Fibroblast of lung (primary cell): ENCODE measurements around the gene CAB39L. TPM values are rescaled to one million over a fixed set of nuclear protein-coding genes. Genes with fewer than 3 reads are reported as not detected.

Experiments
- DNase-seq, 2 donors: peaks; one replicate each; pipeline versions ENCODE4 v3.0.0 to v3.0.0-alpha.2; 2010; ENCODE audit warnings: low read depth in 2 of 2
- H2AFZ ChIP-seq: 2 replicates; pipeline ENCODE4 v1.5.1; 2012; ENCODE audit warnings: low read length, control low read depth, inconsistent platforms
- H3K27ac ChIP-seq: 2 replicates; pipeline ENCODE4 v1.5.1; 2011; ENCODE audit warnings: low read length, control low read depth; ENCODE audit not compliant: insufficient read depth
- H3K27me3 ChIP-seq: 2 replicates; pipeline ENCODE4 v1.5.1; 2011; ENCODE audit warnings: mild to moderate bottlenecking, low read length; ENCODE audit not compliant: control insufficient read depth, insufficient read depth
- H3K36me3 ChIP-seq: 2 replicates; pipeline ENCODE4 v1.5.1; 2011; ENCODE audit warnings: low read length; ENCODE audit not compliant: control insufficient read depth, insufficient read depth
- H3K4me1 ChIP-seq: 2 replicates; pipeline ENCODE4 v1.5.1; 2011; ENCODE audit warnings: low read length; ENCODE audit not compliant: control insufficient read depth, insufficient read depth; ENCODE audit errors: extremely low read depth
- H3K4me2 ChIP-seq: 2 replicates; pipeline ENCODE4 v1.5.1; 2011; ENCODE audit warnings: low read length, control low read depth; ENCODE audit not compliant: insufficient read depth; ENCODE audit errors: extremely low read depth
- H3K4me3 ChIP-seq, 4 experiments: fragments of 200-600 bp in 1 of 4; sonication (generic) in 1 of 4; replicated peaks in 1 of 4; 2 replicates each; pipeline ENCODE4 v1.5.1; 2011 to 2016; ENCODE audit warnings: low read length in 4 of 4, low read depth in 3 of 4, mild to moderate bottlenecking in 3 of 4, control low read depth in 2 of 4, inconsistent platforms in 1 of 4, mixed read lengths in 1 of 4; ENCODE audit not compliant: insufficient read depth in 1 of 4; ENCODE audit errors: control extremely low read depth in 1 of 4
- H3K79me2 ChIP-seq: 2 replicates; pipeline ENCODE4 v1.5.1; 2012; ENCODE audit warnings: mild to moderate bottlenecking, low read length, inconsistent platforms; ENCODE audit not compliant: control insufficient read depth, insufficient read depth
- H3K9ac ChIP-seq: 2 replicates; pipeline ENCODE4 v1.5.1; 2011; ENCODE audit warnings: mild to moderate bottlenecking, low read length, control low read depth; ENCODE audit not compliant: insufficient read depth
- H3K9me3 ChIP-seq: 2 replicates; pipeline ENCODE4 v1.5.1; 2012; ENCODE audit warnings: low read depth, low read length; ENCODE audit not compliant: control insufficient read depth, insufficient read depth
- H4K20me1 ChIP-seq: 2 replicates; pipeline ENCODE4 v1.5.1; 2011; ENCODE audit warnings: low read length; ENCODE audit not compliant: control insufficient read depth, insufficient read depth; ENCODE audit errors: extremely low read depth
- CTCF ChIP-seq, 2 donors: IDR thresholded peaks in 1 of 2; conservative IDR thresholded peaks in 1 of 2; 1 replicate in 1 of 2; 2 replicates in 1 of 2; pipeline ENCODE4 v1.5.1; 2011 to 2012; ENCODE audit warnings: low read length in 2 of 2, control low read depth in 1 of 2, inconsistent platforms in 1 of 2, low read depth in 1 of 2, mild to moderate bottlenecking in 1 of 2
- EZH2 ChIP-seq: IDR thresholded peaks from 2 replicates; pipeline ENCODE4 v1.5.1; 2012; ENCODE audit warnings: low read length, control low read depth, mild to moderate bottlenecking; ENCODE audit errors: missing control alignments
- polyA minus RNA-seq: library from RNA; depleted of rRNA, polyadenylated mRNA; stranded (reverse); fragments of >200 nt; gene quantifications from 2 replicates; pipeline ENCODE4 v1.2.3, GENCODE V29; 2011; ENCODE audit warnings: low replicate concordance
- polyA plus RNA-seq, 2 donors: library from polyadenylated mRNA; depleted of rRNA in 1 of 2; stranded (reverse) in 1 of 2; unstranded in 1 of 2; fragments of >200 nt; gene quantifications; 2 replicates each; pipeline ENCODE4 v1.2.1, GENCODE V29; 2011 to 2012; ENCODE audit warnings: missing spikeins in 1 of 2
- total RNA-seq: library from RNA; depleted of rRNA; stranded (reverse); fragments of >200 nt; gene quantifications from 2 replicates; pipeline ENCODE4 v1.2.1, GENCODE V29; 2014

Gene CAB39L
- total RNA-seq: 9.4 and 11.3 TPM in 2 replicates
- polyA plus RNA-seq: 11.8 and 13.0 TPM in 2 replicates
- 9.6 and 9.8 TPM in 2 replicates for polyA plus RNA-seq (2012)
- 7.5 and 8.7 TPM in 2 replicates for polyA minus RNA-seq

- Histone ChIP-seq H3K79me2 (peaks cover 13% of the 10 kb centered on the region), H3K9me3 (no peaks in the 10 kb centered on the region), H3K4me2 (peak within 1 kb of the TSS; percentile 96), H3K36me3 (no peaks in the 10 kb centered on the region), H4K20me1 (no peaks in the 10 kb centered on the region), H3K27ac (peak within 1 kb of the TSS; percentile 92), H3K4me3 (peak within 1 kb of the TSS; percentile 73 to 89 (median 80)), H2AFZ (peak within 1 kb of the TSS; percentile 82), H3K4me1 (no peaks in the 10 kb centered on the region), H3K27me3 (no peaks in the 10 kb centered on the region), H3K9ac (peak within 1 kb of the TSS; percentile 75)
- peak; percentile 99 for DNase-seq
- TF ChIP-seq EZH2 (no peak), CTCF (conservative IDR thresholded peaks at IDR 0.05 in 1 of 2, IDR thresholded peaks at IDR 0.05 in 1 of 2; ENCODE audit: low read depth in 1 of 2, low read length in 2 of 2) (peak; percentile 19 to 46)
These were observed at the start of gene CAB39L, which contains the start of gene SETDB2 for GRCh38 chr13:49443704-49444523. TSS of gene CAB39L (minus strand) at chr13:49444064. CDS start at chr13:49382910, 61,154 bp downstream. TSS of gene SETDB2 (plus strand) at chr13:49444274. CDS start at chr13:49451894, 7,620 bp downstream.

- Histone ChIP-seq H3K4me2 (no peak overlapping the region), H3K79me2 (no peaks in the 10 kb centered on the region), H3K36me3 (peaks cover 2% of the 10 kb centered on the region), H2AFZ (no peak overlapping the region), H3K27ac (no peak overlapping the region), H3K4me1 (no peaks in the 10 kb centered on the region), H3K9ac (no peak overlapping the region), H3K9me3 (no peaks in the 10 kb centered on the region), H3K4me3 (no peak overlapping the region), H3K27me3 (no peaks in the 10 kb centered on the region), H4K20me1 (no peaks in the 10 kb centered on the region)
- TF ChIP-seq CTCF (conservative IDR thresholded peaks at IDR 0.05 in 1 of 2, IDR thresholded peaks at IDR 0.05 in 1 of 2; ENCODE audit: low read depth in 1 of 2, low read length in 2 of 2) (no peak), EZH2 (no peak)
- DNase-seq: no peak
These were observed 44.7 kb upstream of the CAB39L start for GRCh38 chr13:49488563-49488962.

GRCh38 chr13:49481788-49482187 lies 37.9 kb upstream of the CAB39L start:
- H3K4me3 ChIP-seq: no peak overlapping the region
- no peak for TF ChIP-seq CTCF (conservative IDR thresholded peaks at IDR 0.05 in 1 of 2, IDR thresholded peaks at IDR 0.05 in 1 of 2; ENCODE audit: low read depth in 1 of 2, low read length in 2 of 2)
- no peak for TF ChIP-seq EZH2
- H2AFZ ChIP-seq: no peak overlapping the region
- no peaks in the 10 kb centered on the region for H3K79me2 ChIP-seq
- no peaks in the 10 kb centered on the region for H4K20me1 ChIP-seq
- no peaks in the 10 kb centered on the region for H3K9me3 ChIP-seq
- no peak overlapping the region for H3K9ac ChIP-seq
- no peaks in the 10 kb centered on the region for H3K4me1 ChIP-seq
- H3K36me3 ChIP-seq: no peaks in the 10 kb centered on the region
- no peak overlapping the region for H3K4me2 ChIP-seq
- no peaks in the 10 kb centered on the region for H3K27me3 ChIP-seq
- no peak for DNase-seq
- no peak overlapping the region for H3K27ac ChIP-seq
